Limb (tissue), 2 donors: ENCODE data around the gene SORCS2.

ENCODE experiments used
- DNase-seq, 2 donors: peaks; one replicate each; pipeline ENCODE4 v3.0.0-alpha.2; 2016; ENCODE audit errors: extremely low spot score in 2 of 2

SORCS2 gene

DNA sequence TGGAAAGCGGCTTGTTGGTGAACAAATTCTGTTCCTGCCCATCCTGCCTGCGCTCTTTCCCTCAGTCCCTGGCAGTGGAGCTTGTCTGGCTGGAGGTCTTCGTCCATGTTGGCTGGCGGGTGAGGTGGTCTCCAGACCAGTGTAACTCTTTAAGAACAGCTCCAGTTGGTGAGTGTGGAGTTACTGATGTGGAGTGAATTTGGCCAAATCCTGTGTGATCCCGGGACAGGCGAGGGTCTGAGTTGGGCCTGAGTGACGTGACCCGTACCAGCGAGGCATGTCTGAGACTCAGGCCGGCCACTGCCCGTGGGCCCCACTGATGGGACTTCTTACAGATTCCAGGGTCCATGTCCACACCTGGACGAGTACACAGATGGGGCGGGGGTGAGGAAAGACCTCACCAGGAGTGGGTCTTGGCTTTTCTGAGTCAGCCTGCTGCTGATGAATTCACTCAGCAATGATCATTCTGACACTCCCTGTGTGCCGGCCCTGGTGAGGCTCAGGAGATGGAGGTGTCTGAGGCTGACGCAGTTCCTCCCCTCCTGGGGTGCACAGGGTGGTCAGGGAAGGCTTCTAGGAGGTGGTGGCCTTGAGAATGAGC, 196.9 kb downstream of the SORCS2 start:
- peak in 1 of 2 donors; percentile 21 for DNase-seq

DNA sequence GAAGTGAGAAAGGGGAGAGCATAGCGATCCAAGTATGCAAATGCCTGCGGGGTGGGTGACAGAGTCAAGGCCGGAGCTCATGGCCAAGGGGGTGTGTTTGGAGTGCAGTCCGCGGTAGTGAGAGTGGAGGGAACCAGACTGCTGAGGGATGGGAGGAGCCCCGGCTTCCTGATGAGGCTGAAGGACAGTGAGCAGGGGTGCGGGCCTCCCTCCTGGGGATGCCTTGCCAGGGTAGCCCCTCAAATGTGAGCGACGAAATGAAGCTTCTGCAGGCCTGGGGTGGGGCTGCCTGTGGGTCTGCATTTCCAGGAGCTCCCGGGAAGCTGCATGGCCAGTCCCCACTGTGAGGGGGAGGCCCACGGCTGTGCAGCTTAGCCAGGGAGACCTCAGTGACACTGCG, 197.4 kb downstream of the SORCS2 start:
- peak in 1 of 2 donors; percentile 18 for DNase-seq

GRCh38 chr4:7390336-7390735, 198.0 kb downstream of the SORCS2 start:
- no peak for DNase-seq

DNA sequence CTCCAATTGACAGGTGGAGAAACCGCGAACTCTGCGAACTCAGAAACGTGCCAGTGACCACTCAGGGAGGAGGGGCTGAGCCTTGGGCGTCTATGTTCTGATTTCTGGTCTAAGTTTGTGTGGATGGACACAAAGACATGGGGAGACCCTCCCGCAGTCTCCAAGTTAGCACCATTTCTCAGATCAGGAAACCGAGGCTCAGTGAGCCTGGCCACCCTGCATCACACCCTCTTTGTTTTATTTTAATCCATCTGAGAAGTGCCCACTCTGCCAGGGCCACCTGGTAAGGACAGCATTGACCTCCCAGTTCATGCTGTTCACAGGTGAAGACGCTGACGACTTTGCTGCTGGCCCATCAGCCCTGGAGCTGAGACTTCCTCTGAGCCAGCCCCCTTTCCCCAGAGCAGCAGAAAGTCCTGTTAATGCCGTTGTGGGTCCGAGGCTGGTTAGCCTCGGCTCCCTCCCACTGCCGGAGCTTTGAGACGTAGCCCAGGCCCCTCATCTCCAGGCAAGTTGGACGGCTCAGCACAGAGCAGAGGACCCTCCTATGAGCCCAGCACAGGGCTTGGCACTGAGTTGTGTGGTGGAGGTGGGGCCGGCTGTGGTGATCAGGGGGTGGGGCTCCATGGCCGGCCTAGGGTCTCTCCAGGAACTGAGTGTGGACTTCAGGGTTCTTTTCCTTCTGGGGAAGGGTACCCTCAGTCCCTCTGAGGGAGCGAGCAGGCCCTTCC, 198.7 kb downstream of the SORCS2 start:
- no peak for DNase-seq

- peak in 1 of 2 donors; percentile 26 for DNase-seq
These were observed 199.5 kb downstream of the SORCS2 start for GRCh38 chr4:7391637-7392437.

GRCh38 chr4:7392438-7393421, 200.4 kb downstream of the SORCS2 start:
- peak; percentile 38 to 61 for DNase-seq

DNA sequence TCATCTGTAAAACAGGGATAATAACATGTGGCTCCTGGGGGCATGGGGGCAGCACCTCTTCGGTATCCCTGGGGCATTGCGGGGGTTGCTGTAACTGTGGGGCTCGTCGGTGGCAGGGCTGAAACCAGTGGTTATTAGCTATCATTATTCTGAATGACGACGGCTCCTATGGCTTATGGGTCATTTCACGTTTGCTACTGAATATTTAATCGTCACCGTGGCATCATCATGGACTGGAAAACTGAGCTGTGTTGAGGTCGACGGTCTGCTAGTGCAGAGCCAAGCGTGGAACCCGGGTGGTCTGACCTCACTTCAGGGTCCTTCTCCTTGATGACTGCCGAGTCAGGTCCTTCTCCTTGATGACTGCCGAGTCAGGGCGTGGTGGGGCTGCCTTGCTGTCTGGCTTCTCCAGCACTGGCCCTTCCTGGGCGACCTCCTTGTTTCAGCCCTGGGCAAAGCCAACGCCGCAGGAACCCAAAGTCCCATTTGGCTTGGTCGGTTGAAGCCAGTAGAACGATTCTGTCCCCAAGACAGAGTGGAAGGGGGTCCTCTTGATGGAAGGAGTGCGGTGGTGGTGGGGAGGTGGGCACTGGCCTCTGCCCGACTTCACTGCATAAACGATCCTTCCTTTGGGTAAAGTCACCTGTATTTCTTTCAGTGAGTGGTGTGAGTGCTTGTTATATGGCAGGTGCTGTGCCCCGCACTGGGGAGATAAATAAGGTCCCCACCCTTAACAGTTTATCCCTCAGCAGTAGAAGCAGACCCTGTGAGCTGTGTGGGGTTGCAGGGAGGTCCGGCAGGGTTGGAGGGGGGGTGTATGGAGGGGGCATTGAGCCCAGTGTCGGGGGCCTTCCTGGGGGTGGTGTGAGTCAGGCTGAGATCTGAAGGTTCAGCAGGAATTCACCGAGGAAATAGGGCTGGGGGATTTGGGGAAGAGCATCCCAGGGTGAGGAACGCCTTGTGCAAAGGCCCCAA, 201.6 kb downstream of the SORCS2 start:
- DNase-seq = peak in 1 of 2 donors; percentile 34

GRCh38 chr4:7394681-7395451, 202.5 kb downstream of the SORCS2 start:
- peak in 1 of 2 donors; percentile 32 for DNase-seq

DNA sequence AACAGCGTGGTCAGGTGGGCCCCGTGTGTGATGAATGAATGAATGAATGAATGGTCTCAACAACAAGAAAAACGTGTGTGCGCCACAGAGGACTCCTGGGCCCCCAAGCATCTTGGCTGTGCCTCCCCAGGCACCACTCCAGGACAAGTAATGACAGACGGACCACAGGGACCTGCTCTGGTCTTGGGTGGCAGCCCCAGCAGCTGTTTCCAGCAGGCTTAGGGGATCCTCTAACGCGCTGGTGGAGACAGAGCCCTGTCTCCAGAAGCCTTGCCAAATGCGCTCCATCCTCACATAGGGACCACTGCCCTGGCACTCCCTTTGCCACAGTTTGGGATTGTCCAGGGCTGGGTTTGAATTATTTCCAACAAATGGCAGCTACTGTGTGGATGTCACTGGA, 203.3 kb downstream of the SORCS2 start:
- peak in 1 of 2 donors; percentile 31 for DNase-seq

- DNase-seq = no peak
These were observed 204.0 kb downstream of the SORCS2 start for GRCh38 chr4:7396186-7396910.

DNA sequence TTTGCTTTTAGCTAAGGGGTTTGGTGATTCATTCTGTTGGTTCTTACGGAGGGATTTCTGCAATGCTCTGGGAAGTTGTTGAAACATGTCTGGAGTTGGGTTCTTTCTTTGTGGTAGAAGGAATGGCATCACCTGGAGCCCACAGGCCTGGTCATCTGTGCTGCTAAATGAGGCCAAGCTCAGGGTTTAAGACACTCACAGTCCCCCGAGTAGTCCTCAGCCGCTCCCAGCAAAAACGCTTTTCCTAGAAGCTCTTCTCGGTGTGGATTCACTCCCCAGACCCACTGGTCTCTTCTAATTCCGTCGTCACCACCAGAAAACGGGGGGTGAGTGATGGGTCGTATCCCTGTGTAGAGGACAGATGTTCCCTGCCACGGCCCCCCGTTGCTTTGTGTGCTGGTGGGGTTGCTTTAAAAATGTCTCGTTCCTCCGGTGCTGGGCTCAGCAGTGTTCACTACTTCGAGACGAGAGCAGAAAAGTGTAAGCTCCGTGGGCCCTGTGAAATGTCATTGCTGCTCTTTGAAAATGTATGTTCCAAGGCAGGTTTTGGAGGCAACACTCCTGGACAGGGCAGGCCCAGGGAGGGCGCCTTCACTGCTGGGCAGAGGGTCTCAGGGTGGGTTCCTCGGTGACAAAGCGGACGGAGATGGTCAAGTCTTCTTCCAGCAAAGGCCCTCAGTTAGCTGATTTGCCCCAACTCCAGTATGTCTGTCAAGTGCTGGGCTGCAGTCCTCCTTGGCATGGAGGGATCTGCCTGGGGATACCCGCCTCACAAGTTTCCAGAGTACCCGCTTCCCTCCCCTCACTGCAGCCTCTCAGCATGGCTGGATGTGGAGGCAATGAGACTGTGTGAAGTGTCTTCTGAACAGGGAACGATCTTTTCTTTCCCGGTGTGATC, 205.1 kb downstream of the SORCS2 start:
- peak in 1 of 2 donors; percentile 31 for DNase-seq

DNA sequence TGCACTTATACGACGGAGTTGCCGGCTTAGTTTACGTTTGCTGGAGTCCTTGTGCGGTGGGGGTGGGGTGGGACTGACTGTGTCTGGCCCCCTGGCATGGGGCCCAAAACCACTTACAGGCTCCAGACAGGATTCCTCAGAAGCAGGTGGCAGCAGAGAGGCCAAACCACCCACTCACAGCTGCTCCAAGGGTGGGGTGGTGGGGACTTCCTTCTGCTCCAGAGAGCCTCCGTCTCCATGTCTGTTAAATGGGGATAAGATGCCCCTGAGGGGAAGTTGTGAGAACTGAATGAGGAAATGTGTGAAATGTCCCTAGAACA, 205.7 kb downstream of the SORCS2 start:
- DNase-seq = peak; percentile 77 to 84

- peak in 1 of 2 donors; percentile 24 for DNase-seq
These were observed 206.6 kb downstream of the SORCS2 start for GRCh38 chr4:7398788-7399439.

DNA sequence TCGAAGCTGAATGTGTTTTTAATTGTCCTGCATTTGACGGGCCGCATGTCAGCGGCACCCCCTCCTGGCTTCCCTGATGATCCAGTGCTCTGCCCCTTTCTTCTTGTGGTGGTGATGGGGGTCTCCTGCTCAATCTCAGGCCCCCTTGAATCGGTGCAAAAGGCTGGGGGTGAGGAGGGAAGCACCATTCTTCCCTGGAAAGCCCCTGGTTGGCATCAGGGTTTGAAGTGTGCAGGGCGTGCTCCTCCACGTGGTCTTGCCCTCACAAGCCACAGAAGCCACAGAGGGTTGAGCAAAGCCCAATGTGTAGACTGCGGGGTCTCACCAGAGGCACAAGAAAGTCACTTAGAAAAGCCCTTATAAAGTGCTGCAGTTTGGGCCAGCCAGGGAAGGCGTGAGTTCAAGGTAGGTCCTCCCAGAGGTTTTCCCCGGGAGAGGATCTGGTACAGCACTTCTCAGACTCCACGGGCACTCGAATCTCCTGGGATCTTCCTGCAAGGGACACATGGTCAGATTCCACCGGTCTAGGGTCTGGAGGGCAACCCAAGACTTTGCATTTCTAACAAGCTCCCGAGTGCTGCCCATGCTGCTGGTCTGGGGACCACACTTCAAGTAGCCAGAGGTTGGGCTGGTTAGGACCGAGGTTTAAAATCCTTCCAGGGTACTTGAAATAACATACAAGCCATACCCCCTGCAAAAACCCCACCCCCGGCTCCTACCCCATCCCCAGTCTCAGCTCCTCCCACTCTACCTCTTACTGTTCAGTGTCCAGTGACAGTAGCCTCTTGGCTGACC, 207.3 kb downstream of the SORCS2 start:
- DNase-seq = no peak

- no peak for DNase-seq
These were observed 208.4 kb downstream of the SORCS2 start for GRCh38 chr4:7400671-7401298.

DNA sequence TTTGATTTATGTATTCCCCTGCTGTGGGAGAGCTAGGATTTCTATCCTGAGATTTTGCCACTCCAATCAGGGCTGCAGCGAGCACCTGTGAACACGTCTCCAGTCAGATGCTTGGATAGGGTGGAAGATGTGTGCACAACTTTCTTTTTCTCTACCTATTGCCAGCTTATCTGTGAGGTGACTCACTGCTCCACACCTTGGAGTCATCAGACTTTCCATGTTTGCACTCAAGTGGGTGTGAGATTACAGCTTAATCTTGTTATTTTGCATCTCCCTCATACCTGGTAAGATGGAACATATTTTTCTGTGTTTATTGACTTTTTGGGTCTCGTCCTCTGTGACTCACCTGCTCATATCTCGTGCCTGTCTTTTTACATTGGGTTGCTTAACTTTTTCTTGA, 210.2 kb downstream of the SORCS2 start:
- DNase-seq = no peak
